ENCODE measurements around the gene GPR142. TPM values are rescaled to one million over a fixed set of nuclear protein-coding genes. Genes with fewer than 3 reads are reported as not detected.

Gene GPR142
- total RNA-seq, 1 experiment from 2014 or later: 0.33 TPM

- H3K23ac ChIP-seq (ENCODE audit: insufficient read length, low read depth, low read length): no peak overlapping the region
- no peak overlapping the region for H3K4ac ChIP-seq (ENCODE audit: low read depth, low read length)
- H4K20me1 ChIP-seq (ENCODE audit: control insufficient read depth, insufficient read depth, insufficient read length): no peaks in the 10 kb centered on the region
- no peak overlapping the region for H3K27ac ChIP-seq (ENCODE audit: insufficient read length, low read depth, low read length)
- no peaks in the 10 kb centered on the region for H3K9me3 ChIP-seq (ENCODE audit: control insufficient read depth, low read depth, low read length)
- H3K9ac ChIP-seq (ENCODE audit: extremely low read depth, insufficient read length, low read length): no peak overlapping the region
- H3K23me2 ChIP-seq (ENCODE audit: insufficient read length, low read depth, low read length, poor library complexity, severe bottlenecking): no peaks in the 10 kb centered on the region
- no peak overlapping the region for H3K18ac ChIP-seq (ENCODE audit: insufficient read length, low read depth, low read length)
- H3K27me3 ChIP-seq (ENCODE audit: insufficient read depth, low read length): no peaks in the 10 kb centered on the region
- Mint-ChIP-seq H3K27me3 (ENCODE audit: low read depth) (peaks cover 35% of the 10 kb centered on the region), H3K4me1 (peaks cover 22 to 46% of the 10 kb centered on the region in 2 experiments), H3K27ac (no peak overlapping the region), H3K4me3 (no peak overlapping the region), H3K9me3 (no peaks in the 10 kb centered on the region), H3K36me3 (ENCODE audit: insufficient read depth in 1 of 3, low read depth in 3 of 3) (no peaks in the 10 kb centered on the region)
- no peak overlapping the region for H2AFZ ChIP-seq (ENCODE audit: low read length)
- no peak overlapping the region for H2BK120ac ChIP-seq (ENCODE audit: low read depth, low read length, poor library complexity, severe bottlenecking)
- no peak for TF ChIP-seq CTCF (conservative IDR thresholded peaks at IDR 0.05)
- no peak overlapping the region for H3K4me2 ChIP-seq (ENCODE audit: insufficient read depth, insufficient read length, low read length)
- no peaks in the 10 kb centered on the region for H3K79me1 ChIP-seq (ENCODE audit: insufficient read depth, low read depth, low read length, poor library complexity, severe bottlenecking)
- no peak overlapping the region for H4K91ac ChIP-seq (ENCODE audit: insufficient read length, low read depth, low read length)
- H3K56ac ChIP-seq (ENCODE audit: insufficient read length, low read depth, low read length): no peak overlapping the region
- H2BK15ac ChIP-seq (ENCODE audit: low read depth, low read length): no peak overlapping the region
- no peak overlapping the region for H3T11ph ChIP-seq (ENCODE audit: low read length)
- no peak overlapping the region for H4K8ac ChIP-seq (replicated peaks; ENCODE audit: insufficient read length, low read depth, low read length)
- H4K5ac ChIP-seq (ENCODE audit: insufficient read length, low read depth, low read length): no peak overlapping the region
- H2BK20ac ChIP-seq (ENCODE audit: low read depth, low read length, poor library complexity, severe bottlenecking): no peak overlapping the region
- H2BK5ac ChIP-seq (ENCODE audit: insufficient read length, low read length): no peak overlapping the region
- WGBS (ENCODE audit: extremely low coverage, insufficient read length, low lambda C conversion rate): no CpG with 5 or more reads among the region's 13 CpGs
- no peak overlapping the region for H2AK5ac ChIP-seq (ENCODE audit: insufficient read length, low read length)
- H3K79me2 ChIP-seq (ENCODE audit: insufficient read depth, low read length): no peaks in the 10 kb centered on the region
- H3K4me1 ChIP-seq (ENCODE audit: insufficient read depth, low read length): peaks cover 2% of the 10 kb centered on the region; the same call in 1 of the 2 replicates
- no peak for DNase-seq
- H3K14ac ChIP-seq (ENCODE audit: insufficient read depth, low read length): no peak overlapping the region; the same call in 1 of the 2 replicates
- no peak overlapping the region for H2BK12ac ChIP-seq (ENCODE audit: insufficient read length, low read depth, low read length)
Observed at GRCh38 chr17:74340470-74341023, 26.8 kb upstream of the GPR142 start.
